Right lobe of liver (tissue), 4 donors: Measurements from ENCODE around the gene CDCA7.

Source experiments
- POLR2A ChIP-seq: fragments of 450-650 bp; IDR thresholded peaks from one replicate; pipeline ENCODE4 v1.6.1; 2017; ENCODE audit warnings: antibody characterized with exemption, mild to moderate bottlenecking
- TF ChIP-seq, protein P1 (sequence below), 4 donors: fragments of 200-600 bp in 3 of 4; fragments of 450-650 bp in 1 of 4; IDR thresholded peaks; one replicate each; pipeline versions ENCODE4 v1.5.1 to v1.8.0; 2016 to 2022; ENCODE audit warnings: antibody characterized with exemption in 4 of 4, mild to moderate bottlenecking in 2 of 4
- donor health status: DM: no; HTN: no; CAD: no.
- donor health status: DM: no; HTN: no; CAD: no.
- donor health status: DM: no; HTN: yes; CAD: no.

DNA sequence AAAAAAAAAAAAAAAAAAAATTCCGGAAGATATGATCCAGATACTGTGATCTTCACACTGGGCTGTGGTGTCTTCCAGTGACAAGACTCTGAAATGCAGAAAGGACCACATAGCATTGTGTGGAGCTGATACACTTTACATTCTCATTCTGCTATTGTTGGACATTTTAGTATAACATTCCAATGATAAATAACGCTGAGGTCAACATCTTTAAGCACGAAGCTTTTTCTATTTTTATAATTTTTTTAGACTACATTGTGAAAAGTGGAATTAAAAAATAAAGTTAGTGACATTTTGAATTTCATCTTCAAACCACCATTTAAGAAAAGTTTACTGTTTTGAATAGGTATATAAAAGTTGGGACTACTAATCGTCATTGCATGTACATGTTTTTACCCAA, 62.7 kb downstream of the CDCA7 start:
- no peak for TF ChIP-seq POLR2A
- TF ChIP-seq, protein P1, sequence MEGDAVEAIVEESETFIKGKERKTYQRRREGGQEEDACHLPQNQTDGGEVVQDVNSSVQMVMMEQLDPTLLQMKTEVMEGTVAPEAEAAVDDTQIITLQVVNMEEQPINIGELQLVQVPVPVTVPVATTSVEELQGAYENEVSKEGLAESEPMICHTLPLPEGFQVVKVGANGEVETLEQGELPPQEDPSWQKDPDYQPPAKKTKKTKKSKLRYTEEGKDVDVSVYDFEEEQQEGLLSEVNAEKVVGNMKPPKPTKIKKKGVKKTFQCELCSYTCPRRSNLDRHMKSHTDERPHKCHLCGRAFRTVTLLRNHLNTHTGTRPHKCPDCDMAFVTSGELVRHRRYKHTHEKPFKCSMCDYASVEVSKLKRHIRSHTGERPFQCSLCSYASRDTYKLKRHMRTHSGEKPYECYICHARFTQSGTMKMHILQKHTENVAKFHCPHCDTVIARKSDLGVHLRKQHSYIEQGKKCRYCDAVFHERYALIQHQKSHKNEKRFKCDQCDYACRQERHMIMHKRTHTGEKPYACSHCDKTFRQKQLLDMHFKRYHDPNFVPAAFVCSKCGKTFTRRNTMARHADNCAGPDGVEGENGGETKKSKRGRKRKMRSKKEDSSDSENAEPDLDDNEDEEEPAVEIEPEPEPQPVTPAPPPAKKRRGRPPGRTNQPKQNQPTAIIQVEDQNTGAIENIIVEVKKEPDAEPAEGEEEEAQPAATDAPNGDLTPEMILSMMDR (IDR thresholded peaks at IDR 0.05), result no peak
